ENCODE data around the gene FER1L5.

The FER1L5 gene

GRCh38 chr2:96642564-96643360 lies at the start of gene FER1L5:
Gene FER1L5, plus strand, starts transcription at chr2:96642764. Its CDS starts 73 bp downstream, at chr2:96642837.
- no peak for DNase-seq

- DNase-seq: no peak
These were observed 48.3 kb upstream of the FER1L5 start for GRCh38 chr2:96594282-96594681.

- no peak for DNase-seq
These were observed 47.8 kb upstream of the FER1L5 start for GRCh38 chr2:96594691-96595152.

GRCh38 chr2:96596596-96596995 lies 46.0 kb upstream of the FER1L5 start:
- no peak for DNase-seq

GRCh38 chr2:96599941-96600340 lies 42.6 kb upstream of the FER1L5 start:
- DNase-seq: no peak

- no peak for DNase-seq
These were observed 40.9 kb upstream of the FER1L5 start for GRCh38 chr2:96601382-96602292.

- DNase-seq: no peak
These were observed 40.2 kb upstream of the FER1L5 start for GRCh38 chr2:96602330-96602823.

- DNase-seq: no peak
These were observed 38.5 kb upstream of the FER1L5 start for GRCh38 chr2:96604104-96604503.

GRCh38 chr2:96608469-96609455 lies 33.8 kb upstream of the FER1L5 start:
- DNase-seq: no peak

GRCh38 chr2:96616128-96616527 lies 26.4 kb upstream of the FER1L5 start:
- DNase-seq: no peak

GRCh38 chr2:96616535-96616934 lies 26.0 kb upstream of the FER1L5 start:
- DNase-seq: no peak

- DNase-seq: no peak
These were observed 25.6 kb upstream of the FER1L5 start for GRCh38 chr2:96617012-96617411.

GRCh38 chr2:96618596-96619283 lies 23.8 kb upstream of the FER1L5 start:
- no peak for DNase-seq

GRCh38 chr2:96622544-96622943 lies 20.0 kb upstream of the FER1L5 start:
- DNase-seq: no peak

GRCh38 chr2:96623116-96623515 lies 19.4 kb upstream of the FER1L5 start:
- DNase-seq: no peak

GRCh38 chr2:96625571-96626552 lies 16.7 kb upstream of the FER1L5 start:
- DNase-seq: no peak

- no peak for DNase-seq
These were observed 16.0 kb upstream of the FER1L5 start for GRCh38 chr2:96626553-96626942.

- no peak for DNase-seq
These were observed 10.6 kb upstream of the FER1L5 start for GRCh38 chr2:96631804-96632435.

GRCh38 chr2:96633641-96634040 lies 8.9 kb upstream of the FER1L5 start:
- DNase-seq: no peak
